HG03558 (cell line): ENCODE measurements around the gene ALCAM.

Experiments used
- ATAC-seq: cut with Tn5 transposase; IDR thresholded peaks from one replicate; pipeline ENCODE4 v1.9.1; 2021; ENCODE audit warnings: moderate number of reproducible peaks; ENCODE audit not compliant: unreplicated experiment; ENCODE audit errors: extremely low read depth

Gene ALCAM

DNA sequence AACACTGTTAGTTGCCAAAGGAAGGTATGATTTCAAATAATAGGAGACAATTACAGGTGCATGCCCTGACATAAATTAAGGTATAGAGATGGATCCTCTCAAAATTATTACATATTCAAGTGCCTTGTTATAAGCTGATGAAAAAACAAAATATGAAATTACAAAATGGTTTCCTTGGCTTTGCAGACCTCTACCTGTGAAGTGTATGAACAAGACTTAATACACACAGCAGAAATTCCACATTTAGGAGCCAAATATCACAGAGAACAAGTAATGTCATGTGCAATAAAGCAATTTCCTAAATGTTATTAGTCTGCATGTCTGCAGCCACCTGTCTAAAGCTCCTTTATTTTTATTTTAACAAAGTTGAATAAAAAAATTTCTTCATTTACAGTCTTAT, 151.5 kb downstream of the ALCAM start:
- no peak for ATAC-seq

DNA sequence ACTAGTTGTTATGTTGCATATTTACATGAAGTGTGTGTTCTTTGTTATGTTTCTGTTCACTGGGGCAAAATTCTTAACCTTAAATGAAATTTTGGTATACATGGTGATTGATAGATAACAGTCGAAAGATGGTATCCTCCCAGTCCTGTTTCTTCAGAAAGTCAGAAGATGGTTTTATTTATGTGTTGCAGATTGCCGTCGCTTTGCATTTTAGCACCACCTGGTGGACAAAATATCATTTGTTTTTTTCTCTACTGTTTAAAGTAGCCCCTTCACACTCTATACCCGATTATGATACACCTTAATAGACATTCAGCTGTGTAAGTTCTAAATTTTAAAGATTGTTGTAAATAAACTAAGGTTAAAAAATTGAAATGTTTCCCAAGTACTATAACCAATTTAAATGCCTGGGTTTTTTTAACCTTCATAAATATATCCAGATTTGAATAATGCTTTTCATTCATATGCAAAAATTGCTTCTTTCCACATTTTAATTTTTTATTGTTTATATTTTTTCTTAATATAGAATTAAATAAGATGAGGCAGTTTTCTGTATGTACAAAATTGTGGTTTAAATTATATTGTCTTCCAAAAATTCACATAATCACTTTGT, 152.2 kb downstream of the ALCAM start:
- ATAC-seq: peak; percentile 81

DNA sequence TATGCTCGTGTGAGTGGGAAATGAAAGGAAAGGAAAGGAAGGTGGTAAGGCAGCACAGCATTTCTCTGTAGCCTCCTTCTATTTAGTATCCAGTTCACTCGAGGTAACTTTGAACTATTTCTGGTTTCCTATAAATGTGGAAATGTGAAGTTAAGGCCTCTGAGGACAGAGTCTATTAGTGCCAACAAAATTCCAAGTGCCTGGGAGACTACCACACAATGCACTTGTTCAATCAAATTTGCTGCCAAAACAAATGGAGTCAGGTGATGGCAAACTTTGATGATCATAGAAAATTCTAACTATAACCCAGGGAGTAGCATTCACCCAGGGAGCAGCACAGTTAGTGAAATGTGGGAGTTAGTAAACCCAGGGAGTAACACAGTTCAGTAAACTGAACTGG, 155.1 kb downstream of the ALCAM start:
- no peak for ATAC-seq

- ATAC-seq: no peak
Observed at GRCh38 chr3:105523501-105523900, 156.8 kb downstream of the ALCAM start.

DNA sequence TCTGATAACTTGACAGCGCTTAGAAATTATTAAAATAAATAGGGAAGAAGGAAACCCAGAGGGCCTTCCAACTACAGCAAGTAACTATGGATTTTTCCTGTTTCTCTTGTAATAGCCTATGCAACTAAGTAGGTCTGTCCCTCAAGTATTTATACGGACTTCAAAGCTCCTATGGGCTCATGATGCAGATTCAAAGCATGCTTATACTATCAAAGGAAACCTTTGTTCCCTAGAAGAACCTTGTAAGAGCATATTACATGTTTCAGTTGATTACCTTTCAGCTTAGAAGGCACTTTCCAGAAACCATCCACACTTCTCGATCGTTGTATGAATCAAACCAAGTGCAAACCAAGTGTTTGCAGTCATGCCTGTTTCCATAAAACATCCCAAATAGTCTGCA, 158.8 kb downstream of the ALCAM start:
- ATAC-seq: no peak

DNA sequence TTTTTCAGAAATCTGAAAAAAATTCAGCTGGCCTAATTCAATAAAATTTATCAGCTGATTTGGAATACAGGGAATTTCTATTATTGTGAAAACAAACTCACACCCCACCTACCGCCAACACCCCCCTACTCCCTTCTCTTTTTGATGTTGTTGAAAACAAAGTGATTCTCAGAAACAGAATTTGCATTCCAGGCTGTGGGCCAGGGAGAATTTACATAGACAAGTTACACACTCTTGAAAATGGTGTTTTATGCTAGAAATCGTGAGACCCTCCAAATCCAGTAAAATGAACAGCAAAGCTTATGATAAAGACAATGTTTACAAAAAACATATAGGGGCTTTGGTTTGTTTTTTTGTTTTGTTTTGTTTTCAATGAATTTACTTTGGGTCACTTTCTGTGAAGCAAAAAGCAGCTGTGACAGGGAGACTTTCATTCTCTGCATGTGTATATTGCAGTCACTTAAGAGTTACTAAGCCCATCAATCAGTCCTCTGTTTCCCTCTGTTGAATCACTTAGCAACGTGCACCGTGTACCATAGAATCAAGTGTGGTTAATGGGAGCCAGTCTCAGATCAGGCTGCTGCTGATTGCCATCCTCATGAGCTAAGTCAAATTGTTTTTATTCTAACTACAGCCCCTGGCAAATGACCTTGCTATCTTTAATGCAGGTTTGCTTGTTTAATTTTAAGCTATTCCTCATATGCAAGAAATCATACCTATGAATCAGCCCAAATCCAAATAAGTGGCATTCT, 159.8 kb downstream of the ALCAM start:
- no peak for ATAC-seq

DNA sequence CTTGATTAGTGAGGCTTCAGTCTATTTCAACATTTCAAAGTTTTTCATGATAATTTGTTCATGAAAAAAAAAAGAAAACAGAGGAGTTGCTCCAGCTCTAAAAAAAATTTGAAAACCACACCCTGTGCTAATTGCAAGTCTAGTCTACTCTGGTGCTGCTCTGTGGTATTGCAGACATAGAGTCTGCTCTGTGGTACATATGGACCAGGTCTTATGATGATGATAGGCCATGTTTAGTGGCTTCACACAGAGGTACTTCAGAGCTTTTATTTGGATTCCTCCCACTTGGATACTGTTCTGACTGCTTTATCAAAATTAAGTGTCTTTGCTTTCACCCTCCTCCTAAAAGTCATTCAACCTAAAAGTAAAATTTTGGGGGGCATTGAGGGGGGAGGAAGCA, 160.8 kb downstream of the ALCAM start:
- ATAC-seq: no peak

DNA sequence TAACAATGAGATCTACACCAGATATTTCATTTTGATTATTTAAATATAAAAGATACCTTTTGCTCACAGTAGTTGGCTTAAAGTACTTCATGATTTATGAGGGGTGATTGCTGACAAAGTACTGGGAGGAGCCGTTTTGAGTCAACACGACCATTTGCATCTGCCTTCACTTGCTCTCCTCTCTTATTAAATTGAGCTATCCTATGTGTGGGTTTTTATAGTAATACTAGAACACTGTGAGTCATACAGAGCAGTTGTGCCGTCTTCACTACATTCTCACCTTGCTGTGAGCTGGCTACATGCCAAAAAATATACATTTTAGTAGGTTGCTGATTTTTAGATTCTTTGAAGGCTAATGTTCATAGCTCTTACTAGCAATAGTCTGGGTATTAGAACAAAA, 161.2 kb downstream of the ALCAM start:
- ATAC-seq: peak; percentile 55

GRCh38 chr3:105528955-105529354, 162.2 kb downstream of the ALCAM start:
- no peak for ATAC-seq

DNA sequence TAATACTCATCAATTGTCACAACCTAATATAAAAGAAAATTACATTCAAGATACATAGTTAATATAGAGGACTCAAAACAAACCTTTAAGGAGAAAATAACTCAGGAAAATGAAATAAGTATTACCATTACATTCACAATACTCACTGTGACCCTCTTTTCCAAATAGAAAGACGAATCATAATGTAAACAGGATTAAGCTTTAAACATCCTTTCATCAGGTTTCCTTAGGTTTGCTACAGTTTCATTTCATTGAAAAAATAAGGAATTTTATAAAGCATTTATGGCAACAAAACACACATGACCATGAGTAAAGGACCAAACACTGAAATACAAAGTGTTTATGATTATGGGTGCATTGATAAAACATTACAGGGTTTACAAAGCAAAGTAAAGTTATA, 162.7 kb downstream of the ALCAM start:
- no peak for ATAC-seq

GRCh38 chr3:105532251-105532650, 165.5 kb downstream of the ALCAM start:
- no peak for ATAC-seq

- ATAC-seq: no peak
Observed at GRCh38 chr3:105533960-105534359, 167.3 kb downstream of the ALCAM start.

DNA sequence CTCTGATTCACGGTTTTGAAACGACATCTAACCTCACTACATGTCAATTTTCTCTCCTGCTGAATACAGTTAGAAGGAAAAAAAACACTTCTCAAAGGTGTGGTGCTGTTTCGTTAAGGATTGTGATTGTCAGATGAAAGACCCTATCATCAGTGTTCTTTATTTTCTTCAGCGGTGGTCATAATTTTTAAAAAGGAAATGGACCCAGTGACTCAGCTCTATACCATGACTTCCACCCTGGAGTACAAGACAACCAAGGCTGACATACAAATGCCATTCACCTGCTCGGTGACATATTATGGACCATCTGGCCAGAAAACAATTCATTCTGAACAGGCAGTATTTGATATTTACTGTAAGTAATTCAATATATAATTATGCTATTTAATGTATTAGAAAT, 167.8 kb downstream of the ALCAM start:
- ATAC-seq: no peak

DNA sequence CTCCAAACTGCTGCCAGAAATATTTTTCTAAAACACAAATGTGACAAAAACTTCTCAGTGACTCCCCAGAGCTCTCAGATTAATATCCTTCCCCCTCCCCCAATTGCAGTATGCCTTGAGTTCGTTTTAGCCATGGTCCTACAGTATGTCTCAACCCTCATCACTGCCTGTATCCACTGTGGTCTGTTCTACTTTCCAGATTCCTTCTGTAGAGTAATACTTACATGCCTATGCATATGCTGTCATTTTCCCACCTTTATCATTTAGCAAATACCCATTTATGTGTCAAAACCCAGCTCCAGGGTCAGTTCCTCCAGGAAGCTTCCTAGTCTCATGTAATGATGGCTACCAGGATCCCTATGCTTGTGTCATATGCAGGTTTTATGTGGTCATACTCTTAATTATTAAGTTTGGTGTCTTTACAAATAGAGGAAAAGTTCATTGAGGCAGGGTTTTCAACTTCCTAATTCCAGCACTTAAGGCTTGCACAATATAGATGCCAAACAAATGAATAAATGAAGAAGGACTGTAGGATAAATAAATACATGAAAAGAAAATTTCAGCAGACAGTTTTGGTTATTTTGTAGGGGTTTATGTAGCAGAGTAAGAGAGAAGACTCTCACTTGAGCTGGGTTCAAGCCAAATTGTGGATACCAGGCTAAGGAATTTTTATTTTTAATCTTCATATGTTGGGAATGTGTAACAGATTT, 170.8 kb downstream of the ALCAM start:
- no peak for ATAC-seq

GRCh38 chr3:105538483-105538882, 171.8 kb downstream of the ALCAM start:
- no peak for ATAC-seq

- ATAC-seq: no peak
Observed at GRCh38 chr3:105539897-105540296, 173.2 kb downstream of the ALCAM start.

GRCh38 chr3:105542282-105543019, 175.7 kb downstream of the ALCAM start:
- no peak for ATAC-seq

DNA sequence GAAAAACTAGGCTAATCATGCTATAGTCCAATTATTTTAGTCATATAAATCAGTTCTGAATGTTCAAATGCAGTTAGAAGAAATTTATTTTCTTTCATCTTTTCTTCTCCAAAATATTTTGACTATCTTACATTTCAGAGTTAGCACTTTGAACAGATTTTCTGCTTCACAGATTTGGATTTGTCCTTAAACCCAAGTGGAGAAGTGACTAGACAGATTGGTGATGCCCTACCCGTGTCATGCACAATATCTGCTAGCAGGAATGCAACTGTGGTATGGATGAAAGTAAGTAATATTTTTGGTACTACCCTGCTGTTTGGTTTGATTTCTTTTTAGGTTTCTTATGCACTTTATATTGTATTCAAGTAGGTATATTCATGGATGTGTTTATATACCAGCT, 178.3 kb downstream of the ALCAM start:
- ATAC-seq: no peak

DNA sequence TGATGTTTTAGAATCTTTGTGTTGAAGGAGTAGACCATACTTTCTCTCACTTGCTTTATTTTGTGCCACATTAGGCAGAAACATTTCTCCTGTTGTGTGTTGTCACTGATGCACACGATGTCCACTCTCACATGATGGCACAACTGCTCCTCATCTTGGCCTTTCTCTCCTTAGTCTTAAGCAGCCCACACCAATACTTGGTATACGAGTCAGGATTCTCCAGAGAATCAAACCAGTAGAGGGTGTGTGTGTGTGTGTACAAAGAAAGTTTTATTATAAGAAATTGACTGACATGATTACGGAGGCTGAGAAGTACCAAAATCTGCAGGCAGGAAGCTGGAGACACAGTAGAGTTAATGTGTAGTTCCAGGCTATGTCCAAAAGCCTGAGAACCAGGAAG, 187.1 kb downstream of the ALCAM start:
- ATAC-seq: no peak

- no peak for ATAC-seq
Observed at GRCh38 chr3:105555206-105555605, 188.5 kb downstream of the ALCAM start.

- ATAC-seq: no peak
Observed at GRCh38 chr3:105559856-105560255, 193.1 kb downstream of the ALCAM start.
